Stomach (tissue), 4 donors: ENCODE results near the gene CTIF.

Experiments
- CTCF ChIP-seq, 7 experiments: fragments of 450-650 bp in 4 of 7; fragments of 200-600 bp in 3 of 7; sonication (generic) in 3 of 7; IDR thresholded peaks; one replicate each; pipeline ENCODE4 v1.5.1; 2016 to 2019; ENCODE audit warnings: antibody characterized with exemption in 7 of 7, control low read depth in 2 of 7, mild to moderate bottlenecking in 1 of 7
- EP300 ChIP-seq: sonication (generic); formaldehyde crosslinking; IDR thresholded peaks from one replicate; pipeline ENCODE4 v1.6.1; 2017; ENCODE audit warnings: antibody characterized with exemption
- POLR2A ChIP-seq, 4 donors: fragments of 450-650 bp; IDR thresholded peaks; one replicate each; pipeline ENCODE4 v1.6.1; 2016; ENCODE audit warnings: antibody characterized with exemption in 4 of 4, control low read depth in 2 of 4, mild to moderate bottlenecking in 1 of 4, moderate library complexity in 1 of 4
- POLR2AphosphoS5 ChIP-seq, 3 donors: sonication (generic); formaldehyde crosslinking; IDR thresholded peaks; one replicate each; pipeline ENCODE4 v1.6.1; 2016; ENCODE audit warnings: antibody characterized with exemption in 3 of 3

DNA sequence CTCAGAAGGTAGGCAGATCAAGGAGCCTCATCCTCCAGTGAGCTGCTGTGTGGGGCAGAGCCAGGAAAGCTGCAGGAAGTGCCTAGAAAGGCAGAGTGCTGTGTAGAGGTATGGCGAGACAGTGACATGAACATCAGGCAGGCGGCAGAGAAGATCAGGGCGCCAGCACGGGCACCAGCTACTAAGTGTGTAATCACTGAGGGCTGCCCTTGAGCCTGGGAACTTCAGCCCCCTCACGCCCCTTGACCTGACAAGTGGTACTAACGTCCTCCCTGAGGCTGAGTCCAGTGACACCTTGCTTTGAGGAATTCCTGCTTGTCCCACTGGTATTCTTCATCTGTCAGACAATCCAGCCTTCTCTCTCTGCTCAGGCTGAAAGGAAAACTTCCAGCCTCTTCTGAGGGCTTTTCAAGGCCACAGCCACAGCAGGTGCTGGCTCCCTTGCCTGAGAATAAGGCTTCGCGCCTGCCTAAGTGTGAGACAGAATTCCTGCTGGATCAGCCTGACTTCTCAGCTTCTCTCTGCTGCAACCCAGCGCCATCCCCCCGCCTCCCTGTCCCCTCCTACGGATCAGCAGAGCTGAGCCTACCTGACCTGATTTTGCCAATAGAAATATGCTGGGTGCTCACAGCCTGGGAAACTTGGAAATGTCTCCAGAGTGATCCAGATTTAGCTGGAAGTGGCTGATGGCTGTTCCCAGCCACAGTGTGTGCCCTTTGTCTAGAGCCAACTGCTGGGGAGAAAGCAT lies 263.9 kb downstream of the CTIF start:
- TF ChIP-seq CTCF (IDR thresholded peaks at IDR 0.05) (no peak), EP300 (no peak), POLR2AphosphoS5 (IDR thresholded peaks at IDR 0.05) (no peak), POLR2A (IDR thresholded peaks at IDR 0.05) (no peak)
